Activated T-helper 17 cell treated with anti-CD3 and anti-CD28 coated beads, Interleukin-2, amount 50 U/mL, for 72 hours (primary cell): ENCODE results near the gene NAA20. TPM values are rescaled to one million over a fixed set of nuclear protein-coding genes. Genes with fewer than 3 reads are reported as not detected.
"Not testable (repeated sequence)": the region's sequence is repeated elsewhere in the genome, so short reads cannot be mapped to it uniquely, and the experiment has no call there.

Source experiments
- ATAC-seq: fragments of 150-1000 bp; cut with Tn5 transposase; replicated peaks from 2 replicates; pipeline ENCODE4 v1.10.0; 2021; ENCODE audit warnings: mild to moderate bottlenecking, moderate library complexity
- H3K27ac Mint-ChIP-seq: one replicate; pipeline ENCODE4 v1.8.0; 2022; ENCODE audit warnings: mixed read lengths
- H3K27me3 Mint-ChIP-seq: one replicate; pipeline ENCODE4 v1.8.0; 2022; ENCODE audit warnings: mixed read lengths
- H3K36me3 Mint-ChIP-seq: one replicate; pipeline ENCODE4 v1.8.0; 2022; ENCODE audit warnings: low read depth, mild to moderate bottlenecking, mixed read lengths
- H3K4me1 Mint-ChIP-seq: one replicate; pipeline ENCODE4 v1.8.0; 2022; ENCODE audit warnings: mixed read lengths
- H3K4me3 Mint-ChIP-seq: one replicate; pipeline ENCODE4 v1.8.0; 2022; ENCODE audit warnings: mild to moderate bottlenecking, mixed read lengths
- H3K9me3 Mint-ChIP-seq: one replicate; pipeline ENCODE4 v1.8.0; 2022; ENCODE audit warnings: mixed read lengths
- total RNA-seq, 2 donors: library from RNA; stranded (reverse); gene quantifications; one replicate each; pipeline ENCODE4 v1.2.3, GENCODE V29; 2022

Gene NAA20
- total RNA-seq, 2 donors from 2014 or later, result 39.9 to 81.4 TPM

- ATAC-seq, result no peak
- peaks cover 13% of the 10 kb centered on the region for H3K4me1 Mint-ChIP-seq
- no peaks in the 10 kb centered on the region for H3K9me3 Mint-ChIP-seq
- no peak overlapping the region for H3K4me3 Mint-ChIP-seq
- H3K27me3 Mint-ChIP-seq, result peaks cover 41% of the 10 kb centered on the region
- no peak overlapping the region for H3K27ac Mint-ChIP-seq
- H3K36me3 Mint-ChIP-seq, result no peaks in the 10 kb centered on the region
Measured at GRCh38 chr20:20000211-20000968, 16.8 kb upstream of the NAA20 start.

DNA sequence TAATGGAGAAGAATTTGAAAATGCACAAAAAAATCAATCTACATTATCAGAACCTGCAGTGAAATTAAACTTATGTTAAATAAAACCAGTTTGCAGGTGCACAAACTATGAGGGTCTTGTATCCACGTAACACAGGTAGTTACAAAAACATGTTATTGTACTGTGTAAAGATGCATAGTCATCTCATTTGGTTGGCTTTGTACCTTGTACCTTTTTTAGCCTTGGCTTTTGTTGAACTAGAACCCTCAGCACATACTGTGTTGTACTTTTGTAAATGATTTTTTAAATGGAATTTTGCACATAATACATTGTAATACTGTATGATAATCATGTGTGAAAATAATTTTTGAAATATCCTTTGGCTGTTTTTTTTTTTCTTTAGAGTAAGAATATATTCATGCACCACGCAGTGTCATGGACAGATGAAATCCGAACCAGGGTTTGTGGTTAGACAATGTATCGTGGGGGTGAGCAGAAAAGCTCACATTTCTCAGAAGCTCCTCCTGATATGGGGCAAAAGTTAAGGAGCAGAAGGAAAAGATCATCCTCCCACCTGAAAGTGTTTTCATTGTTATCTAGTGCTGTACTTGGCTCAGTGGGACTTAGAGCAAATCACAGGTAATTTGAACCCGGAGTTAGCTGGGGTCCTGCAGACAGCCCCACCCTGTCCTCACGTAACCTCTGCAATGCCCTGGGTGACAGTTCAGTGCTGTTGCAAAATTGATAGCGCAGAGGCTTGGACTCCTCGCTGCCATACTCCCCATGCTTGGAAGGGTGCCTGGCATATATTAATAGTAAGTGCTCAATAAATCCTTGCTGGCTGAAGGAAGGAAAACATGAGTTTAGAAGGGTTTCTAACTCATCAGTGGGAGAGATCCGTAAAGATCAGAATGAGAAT lies 14.8 kb upstream of the NAA20 start:
- no peak for ATAC-seq

DNA sequence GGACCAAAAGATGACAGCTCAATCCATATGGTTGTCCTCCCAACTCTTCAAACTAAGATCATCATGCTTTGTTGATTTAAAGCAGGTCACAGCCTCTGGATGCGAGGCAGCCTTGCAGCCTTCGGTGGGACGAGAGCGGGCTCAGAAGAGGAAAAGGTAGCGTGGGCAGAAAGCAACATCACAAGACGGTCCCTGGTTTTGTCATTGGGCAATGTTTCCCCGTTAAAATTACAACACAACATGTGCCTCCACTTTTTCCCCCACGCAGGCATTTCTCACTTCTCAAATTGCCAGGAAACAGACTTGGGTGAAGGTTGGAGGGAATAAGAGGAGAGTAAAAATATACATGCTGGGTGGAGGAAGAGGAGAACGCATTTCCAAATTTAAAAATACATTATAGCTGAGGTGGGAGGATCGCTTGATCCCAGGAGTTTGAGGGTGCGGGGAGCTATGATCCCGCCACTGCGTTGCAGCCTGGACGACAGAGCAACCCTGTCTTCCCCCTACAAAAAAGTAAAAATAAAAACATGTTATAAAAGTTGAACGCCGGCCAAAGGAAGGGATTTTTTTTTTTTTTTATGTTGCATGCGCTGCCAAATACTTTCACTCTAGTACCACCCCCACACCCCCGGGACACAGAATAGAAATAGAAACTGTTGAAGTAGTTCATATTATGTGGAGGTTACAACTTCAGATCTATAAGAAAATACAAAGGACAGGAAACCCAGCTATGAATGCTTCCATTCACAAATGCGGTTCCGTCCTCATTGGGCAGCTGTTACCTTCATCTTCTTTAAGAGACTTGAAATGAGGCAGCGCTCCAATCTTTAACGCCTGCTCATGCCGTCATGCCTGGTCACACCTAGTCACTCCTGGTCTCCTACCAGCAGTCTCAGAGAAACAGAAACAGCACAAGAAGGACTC lies 13.9 kb upstream of the NAA20 start:
- Mint-ChIP-seq H3K9me3 (no peaks in the 10 kb centered on the region), H3K27me3 (peaks cover 52% of the 10 kb centered on the region), H3K27ac (no peak overlapping the region), H3K36me3 (no peaks in the 10 kb centered on the region), H3K4me1 (peaks cover 13% of the 10 kb centered on the region), H3K4me3 (peak overlapping the region; percentile 76)
- ATAC-seq, result peak; percentile 83

More for the DNA sequence above, 14.8 kb upstream of the NAA20 start:
- Mint-ChIP-seq H3K4me3 (peak overlapping the region; percentile 76), H3K36me3 (no peaks in the 10 kb centered on the region), H3K9me3 (no peaks in the 10 kb centered on the region), H3K27me3 (peaks cover 47% of the 10 kb centered on the region), H3K27ac (no peak overlapping the region), H3K4me1 (peaks cover 13% of the 10 kb centered on the region)

DNA sequence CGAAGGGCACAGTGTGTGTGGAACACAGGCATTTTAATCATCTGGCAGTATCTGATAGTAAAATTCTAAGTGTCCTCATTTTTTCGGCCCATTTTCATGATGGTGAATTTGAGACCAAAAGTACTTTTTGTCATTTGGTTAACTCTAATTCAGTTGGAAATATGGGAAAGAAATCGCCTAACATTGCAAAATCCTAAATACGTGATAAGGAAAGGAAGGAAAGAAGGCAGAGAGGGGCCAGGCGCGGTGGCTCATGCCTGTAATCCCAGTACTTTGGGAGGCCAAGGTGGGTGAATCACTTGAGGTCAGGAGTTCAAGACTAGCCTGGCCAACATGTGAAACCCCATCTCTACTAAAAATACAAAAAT lies 13.2 kb upstream of the NAA20 start:
- H3K27ac Mint-ChIP-seq, H3K36me3 Mint-ChIP-seq: not testable (repeated sequence)
- H3K27me3 Mint-ChIP-seq, result peaks cover 51% of the 10 kb centered on the region

GRCh38 chr20:20005342-20005741 lies 11.8 kb upstream of the NAA20 start:
- Mint-ChIP-seq H3K27me3 (peaks cover 51% of the 10 kb centered on the region), H3K9me3 (no peaks in the 10 kb centered on the region), H3K4me3 (no peak overlapping the region), H3K27ac (no peak overlapping the region), H3K36me3 (no peaks in the 10 kb centered on the region), H3K4me1 (peaks cover 13% of the 10 kb centered on the region)
- no peak for ATAC-seq

More for the DNA sequence above, 13.2 kb upstream of the NAA20 start:
- H3K9me3 Mint-ChIP-seq, ATAC-seq: not testable (repeated sequence)
- Mint-ChIP-seq H3K4me1 (peaks cover 13% of the 10 kb centered on the region), H3K4me3 (peak overlapping the region; percentile 76)

- no peak overlapping the region for H3K4me3 Mint-ChIP-seq
- no peaks in the 10 kb centered on the region for H3K36me3 Mint-ChIP-seq
- H3K9me3 Mint-ChIP-seq, result no peaks in the 10 kb centered on the region
- H3K4me1 Mint-ChIP-seq, result no peaks in the 10 kb centered on the region
- no peak for ATAC-seq
- H3K27ac Mint-ChIP-seq, result no peak overlapping the region
- peaks cover 19% of the 10 kb centered on the region for H3K27me3 Mint-ChIP-seq
Measured at GRCh38 chr20:20009784-20010253, 7.3 kb upstream of the NAA20 start.

- peak; percentile 19 for ATAC-seq
- H3K4me1 Mint-ChIP-seq, result no peaks in the 10 kb centered on the region
- H3K4me3 Mint-ChIP-seq, result no peak overlapping the region
- H3K27ac Mint-ChIP-seq, result no peak overlapping the region
- no peaks in the 10 kb centered on the region for H3K36me3 Mint-ChIP-seq
- H3K27me3 Mint-ChIP-seq, result peaks cover 14% of the 10 kb centered on the region
- H3K9me3 Mint-ChIP-seq, result no peaks in the 10 kb centered on the region
Measured at GRCh38 chr20:20010639-20011500, 6.3 kb upstream of the NAA20 start.

DNA sequence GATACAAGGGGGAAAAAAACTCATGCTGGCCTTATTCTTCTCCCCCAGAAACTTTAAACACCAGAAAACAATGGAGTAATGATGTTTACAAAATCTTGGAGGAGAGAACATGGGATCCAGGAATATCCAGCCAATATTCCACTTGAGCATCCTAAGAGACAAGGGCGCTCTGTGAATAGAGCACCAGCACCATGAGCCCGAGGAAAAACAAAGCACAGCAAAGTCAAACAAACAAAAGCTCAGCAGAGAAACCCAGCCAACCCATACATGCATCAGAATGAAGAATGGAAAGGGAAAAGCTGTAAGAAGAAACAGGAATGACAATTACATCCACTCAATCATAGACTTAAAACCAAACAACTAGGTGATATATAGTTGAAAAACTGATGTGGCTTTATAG lies 4.6 kb upstream of the NAA20 start:
- H3K4me1 Mint-ChIP-seq, result no peaks in the 10 kb centered on the region
- ATAC-seq, result no peak
- no peaks in the 10 kb centered on the region for H3K9me3 Mint-ChIP-seq
- no peak overlapping the region for H3K4me3 Mint-ChIP-seq
- H3K27me3 Mint-ChIP-seq, result peaks cover 7% of the 10 kb centered on the region
- H3K36me3 Mint-ChIP-seq, result no peaks in the 10 kb centered on the region
- no peak overlapping the region for H3K27ac Mint-ChIP-seq

- peaks cover 13% of the 10 kb centered on the region for H3K4me1 Mint-ChIP-seq
- peaks cover 4% of the 10 kb centered on the region for H3K27me3 Mint-ChIP-seq
Measured at GRCh38 chr20:20014659-20015058, 2.5 kb upstream of the NAA20 start.

GRCh38 chr20:20017844-20018185 lies 653 bp downstream of the NAA20 start:
- H3K36me3 Mint-ChIP-seq, result peaks cover 40% of the 10 kb centered on the region
- H3K9me3 Mint-ChIP-seq, result no peaks in the 10 kb centered on the region
- ATAC-seq, result no peak
- peak overlapping the region; percentile 93 for H3K4me3 Mint-ChIP-seq
- peak overlapping the region; percentile 90 for H3K27ac Mint-ChIP-seq
- peaks cover 37% of the 10 kb centered on the region for H3K4me1 Mint-ChIP-seq
- no peaks in the 10 kb centered on the region for H3K27me3 Mint-ChIP-seq

More at GRCh38 chr20:20014659-20015058, 2.5 kb upstream of the NAA20 start:
- H3K4me3 Mint-ChIP-seq, result peak overlapping the region; percentile 19
- no peak for ATAC-seq
- no peak overlapping the region for H3K27ac Mint-ChIP-seq
- H3K9me3 Mint-ChIP-seq, result no peaks in the 10 kb centered on the region
- peaks cover 21% of the 10 kb centered on the region for H3K36me3 Mint-ChIP-seq

- ATAC-seq, result no peak
- H3K27ac Mint-ChIP-seq, result peak overlapping the region; percentile 90
- H3K27me3 Mint-ChIP-seq, result no peaks in the 10 kb centered on the region
- H3K9me3 Mint-ChIP-seq, result no peaks in the 10 kb centered on the region
- H3K36me3 Mint-ChIP-seq, result peaks cover 44% of the 10 kb centered on the region
- peak overlapping the region; percentile 93 for H3K4me3 Mint-ChIP-seq
- H3K4me1 Mint-ChIP-seq, result peaks cover 38% of the 10 kb centered on the region
Measured at GRCh38 chr20:20018366-20018765, 1.2 kb downstream of the NAA20 start.

DNA sequence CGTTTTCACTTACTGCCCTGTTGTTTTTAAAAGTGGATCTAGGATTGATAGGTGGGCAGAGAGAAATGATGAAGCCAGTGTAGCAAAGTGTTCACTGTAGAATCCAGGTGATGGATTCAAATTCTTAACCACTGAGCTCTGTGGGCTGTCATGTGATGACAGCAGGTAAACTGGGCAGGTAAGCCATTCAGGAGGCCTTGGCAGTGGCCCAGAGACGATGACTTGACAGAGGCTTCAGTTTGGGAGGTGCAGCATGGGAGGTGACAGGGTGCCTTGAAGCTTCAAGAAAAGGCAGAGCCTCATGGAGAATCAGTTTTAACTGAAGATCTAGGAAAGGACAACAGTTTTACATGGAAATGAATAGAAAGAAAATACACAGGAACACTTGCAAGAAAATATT lies 2.0 kb downstream of the NAA20 start:
- peaks cover 52% of the 10 kb centered on the region for H3K36me3 Mint-ChIP-seq
- H3K27ac Mint-ChIP-seq, result no peak overlapping the region
- H3K4me3 Mint-ChIP-seq, result peak overlapping the region; percentile 93
- no peaks in the 10 kb centered on the region for H3K9me3 Mint-ChIP-seq
- ATAC-seq, result no peak
- H3K27me3 Mint-ChIP-seq, result no peaks in the 10 kb centered on the region
- H3K4me1 Mint-ChIP-seq, result peaks cover 45% of the 10 kb centered on the region

DNA sequence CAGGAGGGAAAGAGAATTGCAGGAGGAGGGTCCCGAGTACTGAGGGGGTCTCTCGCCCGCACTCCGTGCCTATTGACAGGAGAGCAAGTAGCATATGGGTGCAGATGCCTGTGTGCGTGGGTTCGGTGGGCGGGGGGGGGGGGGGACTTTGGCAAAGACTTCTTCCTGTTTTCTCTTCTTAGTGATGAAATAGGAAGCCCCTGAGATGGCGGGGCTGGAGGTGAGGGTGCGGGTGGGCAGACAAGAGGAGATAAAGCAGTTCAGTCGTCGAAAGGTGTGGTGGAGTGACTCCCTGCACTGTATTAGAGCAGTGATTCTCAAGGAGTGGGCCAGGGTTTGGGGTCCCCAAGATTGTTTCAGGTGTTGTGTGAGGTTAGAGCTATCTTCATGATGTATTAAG lies 3.7 kb downstream of the NAA20 start:
- H3K9me3 Mint-ChIP-seq, result no peaks in the 10 kb centered on the region
- H3K4me3 Mint-ChIP-seq, result peak overlapping the region; percentile 59
- H3K4me1 Mint-ChIP-seq, result peaks cover 46% of the 10 kb centered on the region
- ATAC-seq, result no peak
- H3K36me3 Mint-ChIP-seq, result peaks cover 70% of the 10 kb centered on the region
- H3K27ac Mint-ChIP-seq, result peak overlapping the region; percentile 91
- no peaks in the 10 kb centered on the region for H3K27me3 Mint-ChIP-seq
